ENCODE results near the gene GRWD1.

GRWD1 gene

DNA sequence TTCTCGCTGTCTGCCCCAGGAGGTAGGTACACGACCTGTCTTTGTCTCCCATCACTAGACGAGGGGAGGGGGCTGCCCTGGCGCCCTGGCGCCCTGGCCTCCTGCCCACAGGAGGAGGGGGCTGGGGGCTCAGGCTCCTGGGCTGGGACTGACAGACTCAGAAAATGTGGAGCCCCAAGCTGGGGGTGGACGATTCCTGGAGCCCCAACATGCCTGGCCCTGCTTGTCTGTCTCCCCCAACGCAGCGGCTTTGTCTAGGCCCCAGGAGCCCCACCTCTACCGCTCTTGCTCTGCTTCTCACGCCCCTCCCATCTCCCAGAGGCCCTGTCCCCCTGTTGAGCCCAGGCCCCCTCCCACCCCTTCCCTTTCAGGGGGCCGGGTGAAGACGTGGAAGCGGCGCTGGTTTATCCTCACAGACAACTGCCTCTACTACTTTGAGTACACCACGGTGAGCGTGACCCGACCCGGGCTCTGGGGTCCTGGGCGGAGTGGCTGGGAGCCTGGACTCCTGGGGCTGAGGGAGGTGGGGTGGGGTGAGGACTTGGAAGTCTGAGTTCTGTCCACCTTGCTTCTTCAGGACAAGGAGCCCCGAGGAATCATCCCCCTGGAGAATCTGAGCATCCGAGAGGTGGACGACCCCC is 32.0 kb downstream of the GRWD1 start:
- POLR2A ChIA-PET = no interaction called here
- CTCF ChIA-PET = no interaction called here
- TF ChIP-seq ARNT (IDR thresholded peaks at IDR 0.05) (no peak), L3MBTL2 (conservative IDR thresholded peaks at IDR 0.05) (no peak), FOXA1 (IDR thresholded peaks at IDR 0.05) (no peak), LEF1 (IDR thresholded peaks at IDR 0.05; ENCODE audit: borderline replicate concordance) (no peak)
- no peak for DNase-seq (ENCODE audit: extremely low spot score)

DNA sequence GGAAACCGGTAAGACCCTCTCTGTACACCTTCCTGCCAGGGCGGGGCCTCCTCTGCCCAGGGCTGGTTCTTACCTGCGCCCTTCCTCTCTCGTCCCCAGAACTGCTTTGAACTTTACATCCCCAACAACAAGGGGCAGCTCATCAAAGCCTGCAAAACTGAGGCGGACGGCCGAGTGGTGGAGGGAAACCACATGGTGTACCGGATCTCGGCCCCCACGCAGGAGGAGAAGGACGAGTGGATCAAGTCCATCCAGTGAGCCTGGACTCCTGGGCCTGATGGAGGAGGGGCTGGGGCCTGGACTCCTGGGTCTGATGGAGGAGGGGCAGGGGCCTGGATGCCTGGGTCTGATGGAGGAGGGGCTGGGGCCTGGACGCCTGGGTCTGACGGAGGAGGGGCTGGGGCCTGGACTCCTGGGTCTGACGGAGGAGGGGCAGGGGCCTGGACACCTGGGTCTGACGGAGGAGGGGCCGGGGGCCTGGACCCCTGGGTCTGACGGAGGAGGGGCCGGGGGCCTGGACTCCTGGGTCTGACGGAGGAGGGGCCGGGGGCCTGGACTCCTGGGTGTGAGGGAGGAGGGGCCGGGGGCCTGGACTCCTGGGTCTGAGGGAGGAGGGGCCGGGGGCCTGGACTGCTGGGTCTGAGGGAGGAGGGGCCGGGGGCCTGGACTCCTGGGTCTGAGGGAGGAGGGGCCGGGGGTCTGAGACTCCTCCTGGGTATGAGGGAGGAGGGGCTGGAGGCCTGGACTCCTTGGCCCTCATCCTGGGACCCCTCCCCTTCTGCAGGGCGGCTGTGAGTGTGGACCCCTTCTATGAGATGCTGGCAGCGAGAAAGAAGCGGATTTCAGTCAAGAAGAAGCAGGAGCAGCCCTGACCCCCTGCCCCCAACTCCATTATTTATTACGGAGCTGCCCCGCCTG is 32.8 kb downstream of the GRWD1 start:
- no peak for TF ChIP-seq SP1 (IDR thresholded peaks at IDR 0.05)
- TF ChIP-seq, protein P1, sequence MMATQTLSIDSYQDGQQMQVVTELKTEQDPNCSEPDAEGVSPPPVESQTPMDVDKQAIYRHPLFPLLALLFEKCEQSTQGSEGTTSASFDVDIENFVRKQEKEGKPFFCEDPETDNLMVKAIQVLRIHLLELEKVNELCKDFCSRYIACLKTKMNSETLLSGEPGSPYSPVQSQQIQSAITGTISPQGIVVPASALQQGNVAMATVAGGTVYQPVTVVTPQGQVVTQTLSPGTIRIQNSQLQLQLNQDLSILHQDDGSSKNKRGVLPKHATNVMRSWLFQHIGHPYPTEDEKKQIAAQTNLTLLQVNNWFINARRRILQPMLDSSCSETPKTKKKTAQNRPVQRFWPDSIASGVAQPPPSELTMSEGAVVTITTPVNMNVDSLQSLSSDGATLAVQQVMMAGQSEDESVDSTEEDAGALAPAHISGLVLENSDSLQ (IDR thresholded peaks at IDR 0.05) = no peak
- TF ChIP-seq HDGF (IDR thresholded peaks at IDR 0.05; ENCODE audit: borderline replicate concordance) = no peak
- no peak for TF ChIP-seq BHLHE40 (IDR thresholded peaks at IDR 0.05; ENCODE audit: borderline replicate concordance)
- TF ChIP-seq CTBP1 (IDR thresholded peaks at IDR 0.05; ENCODE audit: borderline replicate concordance) = no peak
- no peak for TF ChIP-seq FOXK2 (IDR thresholded peaks at IDR 0.05)
- TF ChIP-seq ZNF384 (IDR thresholded peaks at IDR 0.05) = no peak
- TF ChIP-seq LEF1 (IDR thresholded peaks at IDR 0.05; ENCODE audit: borderline replicate concordance) = no peak
- no peak for TF ChIP-seq NFRKB (IDR thresholded peaks at IDR 0.05)
- TF ChIP-seq TARDBP (IDR thresholded peaks at IDR 0.05) = no peak
- TF ChIP-seq ARNT (IDR thresholded peaks at IDR 0.05) = no peak
- ChIA-PET CTCF (no interaction called here), POLR2A (no interaction called here)
- DNase-seq (ENCODE audit: extremely low spot score) = no peak

DNA sequence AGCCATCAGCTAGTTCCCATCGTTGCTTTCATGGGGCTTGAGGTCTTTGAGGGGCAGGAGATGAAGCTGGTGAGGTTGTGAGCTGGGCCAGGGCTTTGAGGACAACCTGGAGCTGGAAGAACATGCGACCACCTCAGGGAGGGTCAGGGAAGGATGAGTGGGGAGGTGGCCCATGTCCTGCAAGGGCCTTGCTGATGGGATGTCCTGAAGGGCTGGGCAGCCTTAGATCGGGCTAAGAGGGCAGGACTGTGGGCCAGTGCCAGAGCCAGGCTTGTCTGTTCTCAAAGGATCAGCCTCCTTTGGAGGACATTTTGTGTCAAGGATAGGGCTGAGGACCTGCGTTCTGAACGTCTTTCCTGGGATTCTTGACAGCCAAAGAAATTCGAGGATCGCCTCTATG is 33.9 kb downstream of the GRWD1 start:
- TF ChIP-seq, protein P1 (IDR thresholded peaks at IDR 0.05) = no peak
- no peak for TF ChIP-seq L3MBTL2 (conservative IDR thresholded peaks at IDR 0.05)
- TF ChIP-seq ARNT (IDR thresholded peaks at IDR 0.05) = no peak
- no peak for TF ChIP-seq CTBP1 (IDR thresholded peaks at IDR 0.05; ENCODE audit: borderline replicate concordance)
- no peak for TF ChIP-seq ZNF384 (IDR thresholded peaks at IDR 0.05)
- no peak for TF ChIP-seq TARDBP (IDR thresholded peaks at IDR 0.05)
- TF ChIP-seq FOXK2 (IDR thresholded peaks at IDR 0.05) = no peak
- TF ChIP-seq SP1 (IDR thresholded peaks at IDR 0.05) = no peak
- TF ChIP-seq FOXA1 (IDR thresholded peaks at IDR 0.05) = no peak
- TF ChIP-seq NFRKB (IDR thresholded peaks at IDR 0.05) = no peak
- ChIA-PET POLR2A (no interaction called here), CTCF (no interaction called here)
- no peak for DNase-seq (ENCODE audit: extremely low spot score)

GRCh38 chr19:48480183-48480557 is 34.4 kb downstream of the GRWD1 start:
- no peak for DNase-seq (ENCODE audit: extremely low spot score)
- TF ChIP-seq SUZ12 (IDR thresholded peaks at IDR 0.05) = no peak
- TF ChIP-seq HDGF (IDR thresholded peaks at IDR 0.05; ENCODE audit: borderline replicate concordance) = no peak
- no peak for TF ChIP-seq NFRKB (IDR thresholded peaks at IDR 0.05)
- TF ChIP-seq ELF4 (IDR thresholded peaks at IDR 0.05) = no peak
- TF ChIP-seq, protein P1 (IDR thresholded peaks at IDR 0.05) = no peak
- TF ChIP-seq ZNF384 (IDR thresholded peaks at IDR 0.05) = no peak
- no peak for TF ChIP-seq L3MBTL2 (conservative IDR thresholded peaks at IDR 0.05)
- no peak for TF ChIP-seq LEF1 (IDR thresholded peaks at IDR 0.05; ENCODE audit: borderline replicate concordance)
- TF ChIP-seq ARNT (IDR thresholded peaks at IDR 0.05) = no peak
- no peak for TF ChIP-seq FOXM1 (IDR thresholded peaks at IDR 0.05; ENCODE audit: borderline replicate concordance)
- TF ChIP-seq CTBP1 (IDR thresholded peaks at IDR 0.05; ENCODE audit: borderline replicate concordance) = no peak
- no peak for TF ChIP-seq TARDBP (IDR thresholded peaks at IDR 0.05)
- no peak for TF ChIP-seq BHLHE40 (IDR thresholded peaks at IDR 0.05; ENCODE audit: borderline replicate concordance)
- TF ChIP-seq FOXA1 (IDR thresholded peaks at IDR 0.05) = no peak
- no peak for TF ChIP-seq SP1 (IDR thresholded peaks at IDR 0.05)
- TF ChIP-seq FOXK2 (IDR thresholded peaks at IDR 0.05) = no peak
- CTCF ChIA-PET = no interaction called here
- POLR2A ChIA-PET = no interaction called here

DNA sequence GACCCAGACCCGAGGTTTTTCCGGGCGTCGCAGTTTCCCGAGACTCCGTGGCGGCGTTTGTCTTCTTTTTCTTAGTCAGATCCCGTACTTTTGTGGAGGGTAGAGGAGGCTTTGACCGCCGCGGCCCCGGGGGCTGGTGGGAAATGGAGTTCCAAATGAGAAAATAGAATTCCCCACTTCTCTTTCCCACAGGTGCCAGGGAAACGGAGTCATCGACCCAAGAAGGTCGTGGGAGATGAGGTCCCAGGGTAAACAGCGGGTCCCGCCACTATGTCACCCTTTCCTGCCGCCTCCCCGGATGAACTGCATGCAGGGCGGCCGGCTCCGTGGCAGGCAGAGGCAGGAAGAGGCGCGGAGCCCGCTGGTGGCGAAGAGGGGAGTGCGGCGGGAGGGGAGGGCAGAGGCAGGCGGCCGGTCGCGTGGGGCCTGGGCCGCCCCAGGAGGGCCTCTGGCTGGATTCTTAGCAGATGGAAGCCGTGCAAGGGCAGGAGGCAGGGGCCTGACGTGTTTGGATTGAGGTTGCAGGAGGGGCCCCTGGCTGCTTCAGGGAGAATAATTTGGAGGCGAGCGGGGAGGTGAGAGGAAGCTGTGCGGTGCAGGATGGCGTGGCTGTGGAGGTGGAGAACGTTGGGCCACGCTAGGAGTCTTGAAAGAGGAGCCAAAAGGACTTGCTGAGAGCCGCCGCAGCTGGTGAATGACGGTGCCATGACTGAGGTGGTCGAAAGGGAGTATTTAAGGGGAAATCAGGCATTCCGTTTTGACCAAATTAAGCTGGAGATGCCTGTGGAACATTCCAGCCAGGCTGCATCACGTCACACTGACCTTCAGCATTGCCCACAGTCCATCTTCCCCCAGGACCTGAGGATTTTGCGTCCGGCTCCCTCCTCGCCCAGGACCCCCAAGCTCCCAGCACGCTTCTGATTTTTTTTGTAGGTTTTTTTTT is 35.0 kb downstream of the GRWD1 start:
- DNase-seq (ENCODE audit: extremely low spot score) = no peak
- CTCF ChIA-PET = interaction anchor here (0.6 kb wide), 1 partner anchor 149 kb away, joined by 3 read pairs; no protein-coding TSS in a partner anchor
- TF ChIP-seq ARNT (IDR thresholded peaks at IDR 0.05) (no peak), NFRKB (IDR thresholded peaks at IDR 0.05) (no peak), SP1 (IDR thresholded peaks at IDR 0.05) (no peak), FOXA1 (IDR thresholded peaks at IDR 0.05) (no peak), ZNF384 (IDR thresholded peaks at IDR 0.05) (no peak), BHLHE40 (IDR thresholded peaks at IDR 0.05; ENCODE audit: borderline replicate concordance) (no peak), ELF4 (IDR thresholded peaks at IDR 0.05) (no peak), SUZ12 (IDR thresholded peaks at IDR 0.05) (no peak), CTBP1 (IDR thresholded peaks at IDR 0.05; ENCODE audit: borderline replicate concordance) (no peak), TARDBP (IDR thresholded peaks at IDR 0.05) (no peak), FOXM1 (IDR thresholded peaks at IDR 0.05; ENCODE audit: borderline replicate concordance) (no peak), L3MBTL2 (conservative IDR thresholded peaks at IDR 0.05) (no peak)
- TF ChIP-seq, protein P1 (IDR thresholded peaks at IDR 0.05) = no peak
- POLR2A ChIA-PET = no interaction called here

All from HEK293T (cell line).